Activated naive CD8-positive, alpha-beta T cell treated with anti-CD3 and anti-CD28 coated beads, Interleukin-2, amount 50 U/mL, for 24 hours (primary cell): ENCODE results near the gene CS.
"Not testable (repeated sequence)": the region's sequence is repeated elsewhere in the genome, so short reads cannot be mapped to it uniquely, and the experiment has no call there.

Experiments
- ATAC-seq: fragments of 150-1000 bp; cut with Tn5 transposase; one replicate; pipeline ENCODE4 v1.10.0; 2021
- DNase-seq: peaks from one replicate; pipeline ENCODE4 v3.0.0; 2021
- H3K27ac Mint-ChIP-seq: one replicate; pipeline ENCODE4 v1.8.0; 2021; ENCODE audit warnings: mild to moderate bottlenecking, mixed read lengths
- H3K27me3 Mint-ChIP-seq: one replicate; pipeline ENCODE4 v1.8.0; 2021; ENCODE audit warnings: mixed read lengths
- H3K36me3 Mint-ChIP-seq: one replicate; pipeline ENCODE4 v1.8.0; 2021; ENCODE audit warnings: low read depth, mixed read lengths
- H3K4me1 Mint-ChIP-seq: one replicate; pipeline ENCODE4 v1.8.0; 2021; ENCODE audit warnings: mixed read lengths
- H3K4me3 Mint-ChIP-seq: one replicate; pipeline ENCODE4 v1.8.0; 2021; ENCODE audit warnings: mild to moderate bottlenecking, moderate library complexity, mixed read lengths
- H3K9me3 Mint-ChIP-seq: one replicate; pipeline ENCODE4 v1.8.0; 2021; ENCODE audit warnings: mixed read lengths

The CS gene

DNA sequence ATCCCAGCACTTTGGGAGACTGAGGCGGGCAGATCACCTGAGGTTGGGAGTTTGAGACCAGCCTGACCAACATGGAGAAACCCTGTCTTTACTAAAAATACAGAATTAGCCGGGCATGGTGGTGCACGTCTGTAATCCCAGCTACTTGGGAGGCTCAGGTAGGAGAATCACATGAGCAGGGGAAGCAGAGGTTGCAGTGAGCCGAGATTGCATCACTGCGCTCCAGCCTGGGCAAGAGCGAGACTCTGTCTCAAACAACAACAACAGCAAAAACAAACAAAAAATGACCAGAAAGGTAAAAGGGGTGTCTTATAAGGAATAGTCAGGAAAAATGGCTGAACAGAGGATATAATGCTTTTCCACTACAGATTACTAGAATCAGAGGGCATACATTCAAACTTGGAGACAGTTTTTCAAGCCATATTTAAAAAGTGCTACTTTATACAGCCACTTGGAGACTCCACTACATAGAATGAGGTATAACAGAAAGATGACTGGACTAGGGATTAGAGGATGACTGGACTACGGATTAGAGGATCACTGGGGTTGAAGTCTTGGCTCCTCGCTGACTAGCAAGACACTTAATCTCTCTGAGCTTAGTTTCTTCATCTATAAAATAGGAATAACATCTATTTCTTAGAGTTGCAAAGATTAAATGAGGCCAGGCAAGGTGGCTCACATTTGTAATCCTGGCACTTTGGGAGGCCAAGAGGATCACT lies 4.9 kb upstream of the CS start:
- ATAC-seq: no peak
- no peaks in the 10 kb centered on the region for H3K27me3 Mint-ChIP-seq
- no peak overlapping the region for H3K4me3 Mint-ChIP-seq
- H3K4me1 Mint-ChIP-seq: peaks cover 17% of the 10 kb centered on the region
- H3K9me3 Mint-ChIP-seq: no peaks in the 10 kb centered on the region
- no peak for DNase-seq
- H3K27ac Mint-ChIP-seq: no peak overlapping the region
- H3K36me3 Mint-ChIP-seq: peaks cover 21% of the 10 kb centered on the region

DNA sequence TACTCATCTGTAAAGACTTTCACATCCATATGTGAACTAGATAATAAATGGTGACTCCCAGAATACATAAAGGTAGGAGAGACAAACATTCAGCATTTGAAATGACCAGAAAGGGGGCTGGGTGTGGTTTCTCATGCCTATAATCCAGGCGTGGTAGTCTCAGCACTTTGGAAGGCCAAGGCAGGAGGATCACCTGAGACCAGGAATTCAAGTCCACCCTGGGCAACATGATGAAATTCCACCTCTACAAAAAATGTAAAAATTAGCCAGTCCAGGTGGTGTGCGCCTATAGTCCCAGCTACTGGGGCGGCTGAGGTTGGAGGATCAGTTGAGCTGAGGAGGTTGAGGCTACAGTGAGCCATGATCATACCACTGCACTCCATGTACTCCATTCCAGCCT lies 4.1 kb upstream of the CS start:
- ATAC-seq: no peak
- no peak for DNase-seq
- Mint-ChIP-seq H3K27ac (no peak overlapping the region), H3K4me3 (no peak overlapping the region), H3K27me3 (no peaks in the 10 kb centered on the region), H3K4me1 (peaks cover 15% of the 10 kb centered on the region), H3K9me3 (no peaks in the 10 kb centered on the region), H3K36me3 (peaks cover 21% of the 10 kb centered on the region)

DNA sequence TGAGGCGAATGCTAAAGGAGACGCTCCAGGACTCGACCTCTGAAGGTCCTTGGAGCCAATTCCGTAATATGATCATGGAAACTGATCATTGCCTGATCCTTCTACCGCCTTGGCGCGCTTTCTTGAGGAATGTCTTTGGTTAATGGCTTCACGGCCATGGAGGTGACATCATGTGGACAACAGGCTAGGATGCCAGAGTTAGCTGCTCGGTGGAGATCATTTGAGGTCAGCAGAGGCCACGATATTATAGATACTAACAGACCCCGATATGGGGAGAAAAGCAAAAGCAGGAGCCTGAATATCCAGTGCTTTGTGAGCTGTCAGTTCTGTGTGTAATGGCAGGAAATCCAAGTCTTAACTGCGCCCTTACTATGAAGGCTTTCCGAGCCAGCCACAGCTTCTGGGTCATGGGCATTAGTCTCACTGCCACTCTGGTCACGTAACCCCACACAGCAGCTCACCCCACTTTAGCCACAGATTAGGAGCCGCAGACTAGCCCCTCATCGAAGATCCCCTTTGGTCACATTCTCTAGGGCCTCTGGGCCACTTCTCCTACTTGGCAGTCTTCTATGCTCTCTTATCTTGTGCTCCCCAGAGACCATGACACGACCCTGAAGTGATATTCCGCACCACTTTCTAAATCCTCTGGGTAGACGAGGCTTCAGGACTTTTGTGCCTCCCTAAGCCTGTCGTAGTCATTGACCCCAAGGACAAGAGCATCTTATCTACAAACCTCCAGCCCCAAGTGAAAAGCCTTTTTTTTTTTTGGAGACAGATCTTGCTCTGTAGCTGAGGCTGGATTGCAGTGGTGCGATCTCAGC lies 724 bp upstream of the CS start:
- Mint-ChIP-seq H3K27ac (peak overlapping the region; percentile 96), H3K27me3 (no peaks in the 10 kb centered on the region), H3K4me1 (peaks cover 47% of the 10 kb centered on the region), H3K36me3 (peaks cover 32% of the 10 kb centered on the region), H3K4me3 (peak overlapping the region; percentile 96), H3K9me3 (no peaks in the 10 kb centered on the region)
- DNase-seq (no peak), ATAC-seq (no peak)

DNA sequence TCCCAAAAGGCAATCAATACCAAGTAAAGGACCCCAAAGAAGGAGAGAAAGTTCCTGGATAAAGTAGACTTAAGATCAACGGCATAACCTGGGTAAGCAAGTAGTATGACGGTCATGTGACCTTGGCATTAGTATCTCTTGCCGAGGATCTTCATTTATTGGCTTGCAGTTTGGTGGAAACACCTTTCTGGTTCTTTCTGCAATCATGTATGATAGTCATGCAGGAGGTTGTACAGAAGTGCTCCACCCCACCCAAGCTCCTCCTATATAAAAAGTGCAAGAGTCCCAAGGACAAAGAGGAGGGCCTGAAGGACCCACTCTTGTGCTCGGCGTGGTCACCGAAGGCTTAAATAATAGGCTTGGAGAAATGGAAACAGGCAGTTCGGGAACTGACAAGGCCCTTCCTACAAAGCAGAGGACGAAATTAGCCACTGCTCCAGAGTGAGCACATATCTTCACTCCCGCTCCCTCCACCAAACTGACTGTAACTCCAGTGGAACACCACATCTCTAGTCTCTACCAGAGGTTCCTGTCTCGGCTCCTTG lies 750 bp downstream of the CS start:
- DNase-seq (no peak), ATAC-seq (peak; percentile 7)
- H3K27me3 Mint-ChIP-seq: no peaks in the 10 kb centered on the region
- no peaks in the 10 kb centered on the region for H3K9me3 Mint-ChIP-seq
- H3K36me3 Mint-ChIP-seq: peaks cover 27% of the 10 kb centered on the region
- H3K4me3 Mint-ChIP-seq: peak overlapping the region; percentile 96
- peaks cover 51% of the 10 kb centered on the region for H3K4me1 Mint-ChIP-seq
- H3K27ac Mint-ChIP-seq: peak overlapping the region; percentile 96

DNA sequence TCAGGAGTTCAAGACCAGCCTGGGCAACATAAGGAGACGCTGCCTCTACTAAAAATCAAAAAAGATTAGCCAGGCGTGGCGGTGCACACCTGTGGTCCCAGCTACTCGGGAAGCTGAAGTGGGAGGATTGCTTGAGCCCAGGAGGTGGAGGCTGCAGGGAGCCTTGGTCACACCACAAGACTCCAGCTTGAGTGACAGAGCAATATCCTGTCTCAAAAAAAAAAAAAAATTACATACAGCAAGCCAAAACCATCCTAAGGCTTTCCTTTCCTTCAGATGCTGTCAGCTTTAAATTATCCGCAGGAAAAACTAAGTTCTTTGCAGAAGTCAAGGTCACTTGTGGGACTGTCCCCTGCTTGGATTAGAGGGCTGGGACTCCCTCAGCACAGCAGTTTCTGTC lies 1.3 kb downstream of the CS start:
- ATAC-seq (no peak), DNase-seq (no peak)
- peak overlapping the region; percentile 96 for H3K27ac Mint-ChIP-seq
- H3K9me3 Mint-ChIP-seq: no peaks in the 10 kb centered on the region
- H3K4me1 Mint-ChIP-seq: peaks cover 53% of the 10 kb centered on the region
- H3K36me3 Mint-ChIP-seq: peaks cover 25% of the 10 kb centered on the region
- peak overlapping the region; percentile 96 for H3K4me3 Mint-ChIP-seq
- H3K27me3 Mint-ChIP-seq: no peaks in the 10 kb centered on the region

DNA sequence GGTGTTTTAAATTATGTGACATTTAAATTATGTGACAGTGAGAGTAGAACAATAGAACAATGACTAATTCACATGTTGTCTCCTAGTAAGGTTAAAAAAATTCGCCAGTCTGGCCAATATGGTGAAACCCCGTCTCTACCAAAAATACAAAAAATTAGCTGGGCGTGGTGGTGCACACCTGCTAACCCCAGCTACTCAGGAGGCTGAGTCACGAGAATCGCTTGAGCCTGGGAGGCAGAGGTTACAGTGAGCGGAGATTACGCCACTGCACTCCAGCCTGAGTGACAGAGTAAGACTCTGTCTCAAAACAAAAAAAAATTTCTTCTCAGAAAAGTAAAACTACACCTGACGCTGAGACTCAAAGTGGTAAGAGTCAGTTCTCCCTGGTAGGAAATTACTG lies 2.7 kb downstream of the CS start:
- H3K4me3 Mint-ChIP-seq: peak overlapping the region; percentile 42
- H3K36me3 Mint-ChIP-seq: peaks cover 27% of the 10 kb centered on the region
- H3K4me1 Mint-ChIP-seq: peaks cover 61% of the 10 kb centered on the region
- no peaks in the 10 kb centered on the region for H3K9me3 Mint-ChIP-seq
- peak overlapping the region; percentile 60 for H3K27ac Mint-ChIP-seq
- ATAC-seq (no peak), DNase-seq (no peak)
- no peaks in the 10 kb centered on the region for H3K27me3 Mint-ChIP-seq

DNA sequence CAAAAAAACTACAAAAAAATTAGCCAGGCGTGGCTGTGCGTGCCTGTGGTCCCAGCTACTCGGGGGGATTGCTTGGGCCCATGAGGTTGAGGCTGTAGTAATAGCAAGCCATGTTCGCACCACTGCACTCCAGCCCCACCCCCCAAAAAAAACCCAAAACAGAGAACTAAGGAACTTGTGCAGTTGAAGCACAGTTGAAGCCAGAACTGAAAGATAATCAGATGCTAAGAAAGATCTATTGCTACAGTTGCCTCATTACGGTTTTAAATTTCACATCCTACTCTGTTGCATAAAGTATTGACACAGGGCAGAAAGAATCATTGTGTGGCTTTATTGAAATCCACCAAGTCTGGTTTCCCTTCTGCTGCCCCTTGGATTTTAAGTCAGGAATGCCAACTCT lies 3.8 kb downstream of the CS start:
- Mint-ChIP-seq H3K9me3 (no peaks in the 10 kb centered on the region), H3K4me1 (peaks cover 66% of the 10 kb centered on the region), H3K36me3 (peaks cover 27% of the 10 kb centered on the region), H3K4me3 (no peak overlapping the region), H3K27me3 (no peaks in the 10 kb centered on the region), H3K27ac (no peak overlapping the region)
- DNase-seq (no peak), ATAC-seq (no peak)

DNA sequence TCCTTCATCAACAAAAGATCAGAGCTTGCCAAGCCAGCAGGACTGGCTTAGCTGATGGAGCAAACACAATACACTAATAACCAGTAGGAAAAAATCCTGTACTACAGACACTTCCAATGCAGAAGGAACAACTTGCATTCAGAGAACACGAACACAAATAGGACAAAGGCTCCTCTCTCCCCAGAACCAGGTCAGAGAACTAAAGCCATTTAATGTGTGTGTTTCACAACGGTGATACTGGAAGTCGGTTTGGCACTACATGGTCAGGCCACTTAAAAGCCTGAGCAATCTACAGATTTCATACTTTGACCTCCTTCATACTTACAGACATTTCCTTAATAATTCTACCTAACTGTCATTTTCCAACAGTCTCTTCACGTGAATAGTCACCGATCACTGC lies 6.3 kb downstream of the CS start:
- Mint-ChIP-seq H3K4me1 (peaks cover 62% of the 10 kb centered on the region), H3K9me3 (no peaks in the 10 kb centered on the region), H3K4me3 (no peak overlapping the region), H3K27ac (no peak overlapping the region), H3K27me3 (no peaks in the 10 kb centered on the region), H3K36me3 (peaks cover 33% of the 10 kb centered on the region)
- ATAC-seq: no peak
- no peak for DNase-seq

DNA sequence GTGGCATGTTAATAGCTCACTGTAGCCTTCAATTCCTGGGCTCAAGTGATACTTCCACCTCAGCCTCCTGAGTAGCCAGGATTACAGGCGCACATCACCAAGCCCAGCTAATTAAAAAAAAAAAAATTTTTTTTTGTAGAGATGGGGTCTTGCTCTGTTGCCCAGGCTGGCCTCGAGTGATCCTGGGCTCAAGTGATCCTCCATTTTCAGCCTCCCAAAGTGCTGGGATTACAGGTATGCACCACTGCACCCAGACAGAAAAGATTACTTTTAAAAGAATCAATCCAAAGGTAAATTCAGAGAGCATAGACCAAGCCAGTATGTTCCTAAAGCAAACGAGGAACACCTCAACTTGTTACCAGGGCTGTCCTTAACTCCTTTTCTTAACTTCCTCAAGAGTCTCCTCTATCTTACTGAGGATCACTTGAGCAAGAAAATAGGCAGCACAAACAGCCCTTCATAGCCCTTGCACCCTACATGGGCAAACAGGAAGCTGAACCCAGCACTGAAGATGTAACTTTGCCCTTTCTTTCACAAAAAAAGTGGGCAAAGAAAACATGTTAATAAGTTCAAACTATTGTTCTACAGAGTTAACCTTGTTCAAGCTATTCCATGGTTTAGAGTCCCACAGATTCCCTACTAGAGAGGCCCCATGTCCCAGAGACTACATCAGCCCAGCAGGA lies 11.3 kb downstream of the CS start:
- Mint-ChIP-seq H3K27me3 (no peaks in the 10 kb centered on the region), H3K4me1 (peaks cover 29% of the 10 kb centered on the region), H3K9me3 (no peaks in the 10 kb centered on the region), H3K36me3 (peaks cover 28% of the 10 kb centered on the region), H3K4me3 (no peak overlapping the region), H3K27ac (no peak overlapping the region)
- ATAC-seq (no peak), DNase-seq (no peak)

DNA sequence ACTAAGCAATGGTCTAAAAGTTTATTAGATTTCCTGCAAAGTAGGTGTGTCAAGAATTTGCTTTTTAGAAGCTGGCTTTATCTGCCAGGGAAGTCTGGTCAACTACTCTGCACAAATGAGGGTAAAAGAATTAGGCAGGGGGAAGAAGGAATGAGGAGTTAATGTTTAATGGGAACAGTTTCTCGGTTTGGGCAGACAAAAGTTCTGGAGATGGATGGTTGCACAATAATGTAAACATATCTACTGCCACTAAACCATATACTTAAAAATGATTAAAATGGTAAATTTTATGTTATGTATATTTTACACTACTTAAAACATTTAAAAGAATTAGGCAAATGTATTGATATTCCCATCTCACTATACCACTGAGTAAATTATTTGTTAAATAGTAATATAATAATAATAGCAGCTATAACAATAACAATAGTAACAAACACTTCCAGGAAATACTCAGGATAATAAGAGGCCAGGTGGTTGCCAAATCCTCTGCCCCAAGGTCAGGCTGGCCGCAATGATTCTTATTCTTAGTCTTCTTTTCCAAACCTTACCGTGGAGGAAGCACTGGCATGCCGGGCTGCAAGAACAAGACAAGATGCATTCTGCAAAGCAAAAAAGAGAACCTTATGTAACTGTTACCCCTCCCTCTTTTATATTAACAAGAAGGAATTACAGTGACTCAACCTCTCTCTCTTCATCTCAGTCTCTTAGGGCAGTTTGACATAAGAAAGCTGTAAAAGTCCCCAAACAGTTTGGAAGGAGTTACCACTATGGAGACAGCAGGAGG lies 13.9 kb downstream of the CS start:
- DNase-seq (no peak), ATAC-seq (no peak)
- Mint-ChIP-seq H3K36me3 (peaks cover 46% of the 10 kb centered on the region), H3K9me3 (no peaks in the 10 kb centered on the region), H3K27ac (no peak overlapping the region), H3K27me3 (no peaks in the 10 kb centered on the region), H3K4me3 (no peak overlapping the region), H3K4me1 (peaks cover 9% of the 10 kb centered on the region)

DNA sequence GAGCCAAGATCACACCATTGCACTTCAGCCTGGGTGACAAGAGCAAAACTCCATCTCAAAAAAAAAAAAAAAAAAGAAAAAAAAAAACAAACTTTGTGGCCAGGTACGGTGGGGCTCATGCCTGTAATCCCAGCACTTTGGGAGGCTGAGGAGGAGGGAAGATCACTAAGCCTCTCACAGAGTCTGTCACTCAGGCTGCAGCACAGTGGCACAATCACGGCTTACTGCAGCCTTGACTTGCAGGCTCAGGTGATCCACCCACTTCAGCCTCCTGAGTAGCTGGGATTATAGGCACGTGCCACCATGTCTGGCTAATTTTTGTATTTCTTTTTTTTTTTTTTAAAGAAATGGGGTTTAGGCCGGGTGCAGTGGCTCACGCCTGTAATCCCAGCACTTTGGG lies 15.9 kb downstream of the CS start:
- peaks cover 44% of the 10 kb centered on the region for H3K36me3 Mint-ChIP-seq
- not testable (repeated sequence) for H3K9me3 Mint-ChIP-seq, H3K4me3 Mint-ChIP-seq

DNA sequence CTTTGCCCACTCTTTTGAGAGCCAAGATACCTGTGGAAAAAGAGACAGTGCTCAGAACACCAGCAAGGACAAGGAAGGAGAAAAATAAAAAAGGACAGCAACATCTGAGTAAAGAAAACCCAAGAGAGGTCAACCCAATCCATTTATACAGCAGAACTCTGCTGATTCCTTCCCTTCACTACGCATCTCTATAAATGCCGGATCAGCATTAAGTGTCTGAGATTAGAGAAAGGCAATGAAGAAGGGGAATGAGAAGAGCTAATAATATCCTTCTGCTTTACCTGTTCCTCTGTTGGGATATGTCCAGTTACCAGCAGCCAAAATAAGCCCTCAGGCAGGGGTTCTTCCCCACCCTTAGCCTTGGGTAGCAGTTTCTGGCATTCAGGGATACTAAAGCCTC lies 17.6 kb downstream of the CS start:
- DNase-seq: no peak
- H3K4me3 Mint-ChIP-seq: no peak overlapping the region
- no peaks in the 10 kb centered on the region for H3K4me1 Mint-ChIP-seq
- H3K27ac Mint-ChIP-seq: no peak overlapping the region
- peaks cover 50% of the 10 kb centered on the region for H3K36me3 Mint-ChIP-seq
- ATAC-seq: no peak
- H3K27me3 Mint-ChIP-seq: no peaks in the 10 kb centered on the region
- H3K9me3 Mint-ChIP-seq: no peaks in the 10 kb centered on the region

More for the DNA sequence above, 15.9 kb downstream of the CS start:
- ATAC-seq, DNase-seq, H3K27ac Mint-ChIP-seq, H3K27me3 Mint-ChIP-seq, H3K4me1 Mint-ChIP-seq: not testable (repeated sequence)

DNA sequence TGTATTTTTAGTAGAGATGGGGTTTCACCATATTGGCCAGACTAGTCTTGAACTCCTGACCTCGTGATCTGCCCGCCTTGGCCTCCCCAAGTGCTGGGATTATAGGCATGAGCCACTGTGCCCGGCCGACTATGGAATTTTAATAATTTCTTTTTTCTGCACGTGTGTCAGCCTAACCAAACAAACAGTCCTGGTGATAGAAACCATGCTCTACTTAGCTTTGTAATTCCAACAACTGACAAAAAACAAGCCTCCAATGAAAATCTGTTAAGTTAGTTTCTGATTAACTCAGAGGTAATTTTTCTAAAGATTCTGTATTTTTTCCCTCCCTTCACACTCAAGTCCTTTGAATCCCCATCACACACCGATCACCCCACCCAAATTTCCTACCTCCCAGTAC lies 18.1 kb downstream of the CS start:
- ATAC-seq (no peak), DNase-seq (no peak)
- H3K4me1 Mint-ChIP-seq: no peaks in the 10 kb centered on the region
- no peak overlapping the region for H3K27ac Mint-ChIP-seq
- H3K4me3 Mint-ChIP-seq: no peak overlapping the region
- H3K36me3 Mint-ChIP-seq: peaks cover 52% of the 10 kb centered on the region
- H3K9me3 Mint-ChIP-seq: no peaks in the 10 kb centered on the region
- no peaks in the 10 kb centered on the region for H3K27me3 Mint-ChIP-seq

DNA sequence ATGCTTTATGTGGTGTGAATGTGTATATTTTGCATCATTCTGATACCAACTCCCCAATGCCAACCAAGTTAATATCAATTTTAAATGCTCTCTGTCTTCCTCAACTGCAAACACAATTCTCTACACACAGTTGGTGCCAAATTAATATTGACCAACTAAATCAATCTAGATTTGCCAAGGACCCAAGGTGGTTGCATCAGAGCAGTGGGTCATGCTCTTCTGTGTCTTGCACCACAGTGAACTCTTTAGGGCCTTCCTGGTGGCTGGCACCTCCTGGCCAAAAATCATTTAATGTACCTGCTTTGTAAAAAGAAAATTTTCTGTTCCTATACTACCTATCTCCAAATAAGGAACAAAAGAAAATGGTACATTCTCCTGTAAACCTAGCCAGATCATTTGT lies 19.3 kb downstream of the CS start:
- ATAC-seq (no peak), DNase-seq (no peak)
- no peaks in the 10 kb centered on the region for H3K4me1 Mint-ChIP-seq
- no peaks in the 10 kb centered on the region for H3K27me3 Mint-ChIP-seq
- H3K27ac Mint-ChIP-seq: no peak overlapping the region
- H3K4me3 Mint-ChIP-seq: no peak overlapping the region
- H3K36me3 Mint-ChIP-seq: peaks cover 51% of the 10 kb centered on the region
- no peaks in the 10 kb centered on the region for H3K9me3 Mint-ChIP-seq
